GM18502 (cell line): ENCODE results near the gene MAD1L1.

ENCODE experiments used
- ATAC-seq: cut with Tn5 transposase; IDR thresholded peaks from one replicate; pipeline ENCODE4 v1.9.1; 2021; ENCODE audit warnings: mild to moderate bottlenecking; ENCODE audit not compliant: unreplicated experiment, poor library complexity

MAD1L1 gene

GRCh38 chr7:2220954-2221353, 11.8 kb downstream of the MAD1L1 start:
- ATAC-seq = no peak

DNA sequence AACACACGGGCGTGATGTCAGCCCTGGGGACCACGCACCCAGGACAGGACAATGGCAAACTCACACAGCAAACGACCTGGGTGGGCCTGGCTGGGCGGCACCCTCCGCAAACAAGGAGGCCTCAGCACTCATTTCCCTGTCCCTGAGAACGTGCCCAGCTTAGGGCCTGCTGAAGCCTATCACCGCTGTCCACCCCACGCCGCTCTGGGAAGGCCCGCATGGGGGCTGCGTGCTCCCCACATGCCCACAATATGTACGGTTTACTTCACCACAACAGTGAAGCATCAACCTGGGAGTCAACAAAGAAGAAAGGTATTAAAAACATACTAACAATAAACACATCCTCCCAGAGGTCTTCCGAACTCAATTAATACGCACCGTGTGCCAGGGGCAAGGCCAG, 12.2 kb downstream of the MAD1L1 start:
- ATAC-seq = no peak

DNA sequence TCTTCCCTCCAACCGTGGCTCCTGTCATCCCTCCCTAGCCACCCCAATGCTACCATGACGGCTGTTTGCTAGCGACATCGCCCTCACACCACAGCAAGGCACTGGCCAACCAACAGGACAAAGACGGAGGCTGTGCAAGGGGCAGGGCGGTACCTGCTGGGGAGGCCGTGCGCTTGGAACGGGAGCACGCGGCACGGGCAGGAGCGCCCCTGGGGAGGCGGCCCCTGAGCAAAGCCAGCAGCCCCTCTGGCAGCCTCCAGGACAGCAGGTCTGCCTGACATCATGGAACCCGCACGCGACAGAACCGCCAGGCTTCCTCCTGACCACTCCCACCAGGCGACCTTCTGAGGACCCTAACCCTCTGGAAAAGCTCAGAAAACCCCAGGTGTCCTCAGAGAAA, 12.7 kb downstream of the MAD1L1 start:
- no peak for ATAC-seq

DNA sequence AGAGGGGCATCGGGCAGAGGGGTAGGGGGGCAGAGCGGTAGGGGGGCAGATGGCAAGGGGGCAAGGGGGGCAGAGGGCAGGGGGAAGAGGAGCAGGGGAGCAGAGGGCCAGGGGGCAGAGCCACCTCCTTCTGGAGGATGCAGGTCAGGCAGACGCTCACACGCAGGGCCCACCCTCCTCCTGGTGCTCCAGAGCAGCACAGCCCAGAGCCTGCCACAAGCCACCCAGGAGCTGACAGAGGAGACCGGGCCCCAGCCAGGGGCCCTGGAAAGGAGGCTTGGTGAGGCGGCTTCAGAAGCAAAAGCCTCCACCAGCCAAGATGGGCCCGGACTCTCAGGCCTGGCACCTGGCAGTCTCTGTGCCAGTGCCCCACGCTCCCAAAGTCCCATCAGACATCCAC, 13.1 kb downstream of the MAD1L1 start:
- ATAC-seq = no peak

DNA sequence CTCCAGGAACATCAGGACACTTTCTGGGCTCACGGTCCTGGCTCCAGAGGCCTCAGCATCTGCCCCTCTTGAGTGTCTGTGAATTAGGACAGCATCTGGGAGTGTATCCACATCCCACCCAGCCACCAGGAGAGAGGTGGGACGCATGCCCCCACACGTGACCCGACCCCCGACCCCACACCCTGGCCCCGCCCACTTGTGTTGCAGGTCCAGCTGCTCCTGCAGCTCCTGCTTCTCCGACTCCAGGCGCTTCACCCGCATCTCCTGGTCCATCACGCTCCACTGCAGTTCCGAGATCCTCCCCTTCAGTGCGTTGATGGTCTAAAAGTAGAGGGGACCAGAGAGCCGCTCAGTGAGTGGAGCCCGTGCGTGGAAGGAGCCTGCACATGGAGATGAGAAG, 13.6 kb downstream of the MAD1L1 start:
- no peak for ATAC-seq

DNA sequence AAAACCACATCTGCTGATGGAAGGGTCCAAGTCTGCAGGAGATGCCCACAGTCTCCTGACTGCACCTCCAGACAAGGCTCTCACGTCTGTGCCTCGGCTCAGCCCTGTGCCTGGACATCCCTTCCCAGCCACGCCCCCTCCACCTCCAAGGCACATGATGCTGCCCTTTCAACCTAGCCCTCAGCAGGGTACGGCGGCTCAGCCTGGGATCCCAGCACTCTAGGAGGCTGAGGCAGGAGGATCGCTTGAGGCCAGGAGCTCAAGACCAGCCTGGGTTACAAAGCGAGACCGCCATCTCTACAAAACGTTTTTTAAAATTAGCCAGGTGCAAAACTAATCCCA, 14.3 kb downstream of the MAD1L1 start:
- ATAC-seq = no peak

DNA sequence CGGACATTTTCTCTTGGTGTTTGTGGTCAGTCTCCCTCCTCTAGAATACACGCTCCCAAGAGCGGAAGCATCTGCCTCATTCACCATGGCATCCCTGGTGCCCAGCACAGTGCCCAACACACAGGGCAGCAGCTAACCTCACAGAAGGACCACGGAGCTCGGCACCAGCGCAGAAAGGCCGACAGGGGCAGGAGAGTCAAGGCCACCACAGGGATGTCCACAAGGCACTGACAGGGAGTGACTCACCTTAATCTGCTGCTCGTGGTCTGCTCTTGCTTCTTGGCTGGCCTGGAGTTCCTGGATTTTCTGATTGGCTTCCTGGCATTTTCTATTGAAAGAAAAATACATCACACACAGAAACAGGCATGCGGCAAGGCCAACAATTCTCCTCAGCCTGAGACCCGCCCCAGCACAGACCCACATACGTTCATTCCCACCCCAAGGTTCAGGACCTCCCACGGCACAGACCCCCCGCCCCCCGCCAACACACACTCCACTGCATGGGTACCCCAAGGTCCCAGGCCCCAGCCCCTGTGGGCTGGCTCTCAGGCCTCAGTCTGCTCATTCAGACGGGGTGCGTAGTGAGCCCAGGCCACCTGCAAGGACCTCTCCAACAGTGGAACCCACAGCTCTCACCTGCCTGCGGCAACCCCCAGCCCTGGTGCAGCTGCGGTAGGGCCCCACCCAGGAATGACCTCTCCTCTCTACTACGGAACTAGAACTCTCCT, 14.9 kb downstream of the MAD1L1 start:
- no peak for ATAC-seq

DNA sequence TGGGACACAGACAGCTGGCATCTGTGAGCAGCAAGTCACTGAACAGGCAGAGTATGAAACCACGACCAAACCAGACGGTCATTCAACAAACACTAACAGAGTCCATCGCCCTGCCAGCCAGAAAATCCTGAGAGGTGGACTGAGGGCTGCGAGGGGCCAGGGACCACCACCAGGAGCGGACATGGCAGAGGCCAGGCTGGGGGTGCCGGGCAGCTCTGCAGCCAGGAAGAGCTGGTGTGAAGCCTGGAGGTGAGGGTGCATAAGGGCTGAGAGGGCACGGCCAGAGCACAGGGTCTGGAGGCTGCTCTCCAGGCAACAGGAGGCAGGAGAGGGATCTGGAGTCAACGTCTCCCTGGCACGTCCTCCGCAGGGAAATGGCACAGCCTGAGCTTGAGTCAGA, 15.5 kb downstream of the MAD1L1 start:
- ATAC-seq = no peak

- ATAC-seq = no peak
Measured at GRCh38 chr7:2215851-2216250, 16.9 kb downstream of the MAD1L1 start.

- ATAC-seq = no peak
Measured at GRCh38 chr7:2214636-2215035, 18.1 kb downstream of the MAD1L1 start.

GRCh38 chr7:2213551-2214215, 19.1 kb downstream of the MAD1L1 start:
- no peak for ATAC-seq

GRCh38 chr7:2212906-2213305, 19.8 kb downstream of the MAD1L1 start:
- no peak for ATAC-seq

- ATAC-seq = no peak
Measured at GRCh38 chr7:2211926-2212325, 20.8 kb downstream of the MAD1L1 start.

DNA sequence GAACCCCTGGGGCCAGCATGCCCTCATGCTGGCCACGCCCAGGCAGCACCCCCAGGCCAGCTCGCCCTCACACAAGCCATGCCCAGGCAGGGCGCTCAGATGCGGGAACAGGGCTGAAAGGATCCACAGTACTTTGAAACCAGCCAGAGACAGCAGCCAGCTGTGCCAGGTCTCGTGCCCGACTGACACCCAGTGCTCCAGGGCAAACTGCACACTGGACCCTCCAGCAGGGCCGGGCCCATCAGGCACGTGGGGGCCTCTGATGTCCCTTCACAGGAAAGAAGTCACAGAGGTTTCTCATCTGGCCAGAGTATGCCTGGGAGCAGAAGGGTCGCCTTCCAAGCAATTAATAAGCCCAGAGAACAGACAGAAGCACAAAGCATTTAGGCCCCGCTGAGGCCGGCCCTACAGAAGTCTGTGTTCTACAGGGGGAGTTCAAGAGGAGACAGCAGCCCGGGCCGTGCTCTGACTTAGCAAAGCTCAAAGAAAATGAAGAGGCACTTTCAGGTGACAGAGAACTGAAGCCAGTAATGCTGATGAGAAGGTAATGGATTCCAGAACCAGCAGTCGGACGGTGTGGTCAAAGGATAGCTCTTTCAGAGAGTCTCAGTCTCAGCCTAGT, 21.4 kb downstream of the MAD1L1 start:
- ATAC-seq = no peak

DNA sequence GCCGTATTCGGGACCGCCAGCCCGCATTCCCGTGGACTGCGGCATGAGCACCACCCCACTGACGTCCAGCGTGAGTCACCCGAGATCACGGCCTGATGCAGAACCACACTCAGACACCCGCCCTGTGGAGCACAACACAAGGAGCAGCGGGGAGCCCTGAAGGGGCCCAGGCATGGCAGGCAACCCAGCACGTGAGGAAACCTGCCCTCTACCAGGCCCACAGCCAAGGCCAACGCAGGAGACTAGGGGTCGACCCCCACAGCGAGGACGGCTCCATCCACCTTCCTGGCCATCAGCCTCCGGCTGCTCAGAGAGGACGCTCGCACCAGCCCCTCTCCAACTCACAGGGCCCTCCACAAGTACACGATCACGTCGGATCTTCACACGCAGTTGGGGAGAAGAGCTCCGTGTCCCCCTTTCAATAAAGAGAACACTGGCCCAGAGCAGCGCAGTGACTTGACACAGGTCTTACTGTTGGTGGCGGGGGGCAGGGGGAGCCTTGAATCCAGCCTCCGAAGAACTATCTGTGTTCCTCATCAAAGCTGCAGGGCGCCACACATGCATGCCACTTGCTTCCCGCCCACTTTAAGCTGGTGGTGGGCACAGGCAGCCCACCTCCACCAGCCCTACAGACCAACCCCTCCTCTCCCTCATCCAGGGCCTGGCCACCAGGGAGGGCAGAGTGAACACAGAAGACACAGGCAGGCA, 22.0 kb downstream of the MAD1L1 start:
- ATAC-seq = no peak

- ATAC-seq = peak; percentile 16
Measured at GRCh38 chr7:2209961-2210323, 22.8 kb downstream of the MAD1L1 start.

DNA sequence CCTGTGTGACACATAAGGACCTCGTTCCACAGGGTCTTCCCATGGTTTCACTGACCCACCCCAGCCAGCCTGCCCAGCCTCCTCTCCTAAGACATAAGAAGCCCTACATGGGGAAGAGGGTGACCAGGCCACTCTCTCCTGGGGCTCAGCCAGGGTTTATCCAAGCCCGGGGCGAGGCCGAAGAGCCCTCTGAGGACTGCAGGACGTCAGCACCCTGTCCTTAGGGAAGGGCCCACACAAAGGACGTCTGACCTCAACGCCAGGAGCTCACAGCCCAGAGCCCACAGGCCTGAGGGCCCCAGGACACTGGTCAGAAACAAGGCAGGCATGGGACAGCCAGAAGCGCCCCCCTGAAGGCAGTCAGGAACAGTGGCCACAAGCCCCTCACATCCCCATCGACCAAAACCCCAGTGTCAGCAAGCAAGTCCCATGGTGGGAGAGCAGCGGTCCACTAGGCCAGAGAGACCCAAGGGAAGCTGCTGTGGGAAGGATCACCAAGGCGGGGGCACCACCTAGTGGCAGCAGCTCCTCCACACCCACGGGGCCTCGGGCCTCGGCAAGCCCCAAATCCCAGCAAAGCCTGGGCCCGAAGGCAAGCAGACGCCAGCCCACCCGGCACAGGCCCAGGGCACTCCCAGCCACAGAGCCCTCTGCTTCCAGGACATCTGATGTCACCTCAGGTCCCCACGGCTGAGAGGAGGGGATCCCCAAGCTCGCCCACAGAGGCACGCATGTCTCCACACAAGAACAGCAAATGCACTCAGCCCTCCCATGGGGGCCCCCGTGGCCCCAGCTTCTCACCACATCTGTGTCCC, 23.4 kb downstream of the MAD1L1 start:
- peak; percentile 65 for ATAC-seq

DNA sequence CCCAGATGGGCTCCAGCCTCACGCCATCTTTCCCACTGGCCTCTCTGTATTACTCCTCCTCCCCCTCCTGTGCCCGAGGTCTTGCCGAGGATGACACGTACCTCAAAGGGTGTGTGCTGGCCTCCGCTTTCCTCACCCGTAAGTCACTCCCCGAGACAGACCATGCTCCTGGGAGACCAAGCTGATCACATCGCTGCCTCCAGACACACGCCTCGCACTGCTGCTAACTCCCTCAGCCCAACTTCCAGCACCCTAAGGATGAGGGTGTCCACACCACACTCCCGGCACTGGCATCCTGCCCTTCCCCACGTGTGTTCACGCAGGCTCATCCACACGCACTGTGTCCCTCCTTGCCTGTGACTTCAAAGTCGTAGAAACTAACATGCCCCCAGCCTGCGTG, 24.0 kb downstream of the MAD1L1 start:
- no peak for ATAC-seq

GRCh38 chr7:2205036-2205780, 27.5 kb downstream of the MAD1L1 start:
- ATAC-seq = no peak

DNA sequence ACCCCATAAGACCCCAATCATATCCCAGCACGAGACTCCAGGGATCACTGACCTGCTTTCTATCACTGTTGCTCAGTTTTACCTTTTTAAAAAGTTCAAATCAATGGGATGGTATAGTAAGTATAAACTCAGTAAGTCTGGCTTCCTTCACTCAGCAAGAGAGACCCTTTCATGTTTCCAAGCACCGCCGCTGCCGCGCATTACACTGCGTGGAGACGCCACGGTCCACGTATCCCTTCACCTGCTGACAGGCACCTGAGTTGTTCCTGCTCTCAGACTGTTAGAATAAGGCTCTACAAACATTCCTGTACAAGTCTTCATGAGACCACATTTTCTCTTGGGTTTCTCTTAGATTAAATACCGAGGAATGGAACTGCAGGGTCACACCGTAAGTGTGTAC, 28.3 kb downstream of the MAD1L1 start:
- ATAC-seq = no peak
